ENCODE measurements around the gene LSM14B.
"Not testable (repeated sequence)": the region's sequence is repeated elsewhere in the genome, so short reads cannot be mapped to it uniquely, and the experiment has no call there.

The LSM14B gene

DNA sequence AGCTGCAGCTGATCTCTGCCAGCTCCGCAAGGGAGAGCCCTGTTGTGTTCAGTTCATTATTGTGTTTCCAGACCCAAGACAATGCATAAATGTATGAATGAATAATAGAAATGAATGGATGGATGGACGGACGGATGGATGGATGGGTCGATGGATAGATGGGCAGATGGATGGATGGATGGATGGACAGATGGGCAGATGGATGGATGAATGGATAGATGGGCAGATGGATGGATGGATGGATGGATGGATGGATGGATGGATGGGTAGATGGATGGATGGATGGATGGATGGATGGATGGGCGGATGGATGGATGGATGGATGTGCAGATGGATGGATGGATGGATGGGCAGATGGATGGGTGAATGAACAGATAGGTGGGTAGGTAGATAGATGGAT lies 16.7 kb upstream of the LSM14B start:
- DNase-seq (ENCODE audit: low read depth, low spot score): no peak
- H3K4me3 ChIP-seq (ENCODE audit: low read length): no peak overlapping the region

DNA sequence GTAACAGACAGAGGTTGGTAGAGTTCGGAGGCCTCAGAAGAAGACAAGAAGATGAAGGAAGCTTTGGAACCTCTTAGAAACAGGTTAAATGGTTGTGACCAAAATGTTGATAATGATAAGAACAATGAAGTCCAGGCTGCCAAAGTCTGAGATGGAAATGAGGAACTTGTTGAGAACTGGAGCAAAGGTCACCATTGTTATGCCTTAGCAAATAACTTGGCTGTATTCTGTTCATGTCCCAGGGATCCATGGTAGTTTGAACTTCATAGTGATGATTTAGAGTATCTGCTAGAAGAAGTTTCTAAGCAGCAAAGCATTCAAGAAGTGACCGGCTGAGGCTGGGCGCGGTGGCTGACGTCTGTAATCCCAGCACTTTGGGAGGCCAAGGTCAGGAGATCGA lies 11.1 kb upstream of the LSM14B start:
- no peak for DNase-seq (ENCODE audit: low read depth, low spot score)

DNA sequence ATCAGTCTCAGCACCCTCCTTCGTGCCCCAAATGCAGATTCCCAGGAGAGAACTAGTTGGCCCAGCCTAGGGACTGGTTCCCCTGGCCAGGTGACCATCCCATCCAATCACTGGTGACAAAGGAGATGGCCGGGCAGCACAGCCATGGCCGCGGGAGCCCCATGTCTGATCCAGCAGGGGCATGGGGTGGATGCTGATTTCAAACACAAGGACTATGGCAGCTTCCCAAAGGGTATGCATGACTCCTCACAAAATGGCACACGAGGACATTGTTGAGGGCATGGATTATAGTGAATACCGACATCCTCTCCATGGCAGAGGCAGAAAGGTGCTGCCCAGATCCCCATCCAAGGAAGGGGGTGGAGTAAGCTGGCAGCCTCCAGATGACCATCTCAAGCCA lies 9.9 kb upstream of the LSM14B start:
- no peak for DNase-seq (ENCODE audit: low read depth, low spot score)
- no peak overlapping the region for H3K4me3 ChIP-seq (ENCODE audit: low read length)

More for the DNA sequence above, 11.1 kb upstream of the LSM14B start:
- no peak overlapping the region for H3K4me3 ChIP-seq (ENCODE audit: low read length)

- no peak for DNase-seq (ENCODE audit: low read depth, low spot score)
- H3K4me3 ChIP-seq (ENCODE audit: low read length): no peak overlapping the region
Observed at GRCh38 chr20:62114894-62115293, 7.4 kb upstream of the LSM14B start.

- H3K4me3 ChIP-seq (ENCODE audit: low read length); DNase-seq (ENCODE audit: low read depth, low spot score): not testable (repeated sequence)
Observed at GRCh38 chr20:62115800-62116407, 6.4 kb upstream of the LSM14B start.

GRCh38 chr20:62116558-62117361 lies 5.5 kb upstream of the LSM14B start:
- no peak overlapping the region for H3K4me3 ChIP-seq (ENCODE audit: low read length)
- no peak for DNase-seq (ENCODE audit: low read depth, low spot score)

GRCh38 chr20:62117362-62117646 lies 5.0 kb upstream of the LSM14B start:
- peak overlapping the region; percentile 21 for H3K4me3 ChIP-seq (ENCODE audit: low read length)
- no peak for DNase-seq (ENCODE audit: low read depth, low spot score)

GRCh38 chr20:62117658-62118057 lies 4.6 kb upstream of the LSM14B start:
- DNase-seq (ENCODE audit: low read depth, low spot score): peak; percentile 91

GRCh38 chr20:62118113-62119043 lies 3.9 kb upstream of the LSM14B start:
- H3K4me3 ChIP-seq (ENCODE audit: low read length): peak overlapping the region; percentile 21; the same call in 1 of the 2 replicates
- DNase-seq (ENCODE audit: low read depth, low spot score): no peak

More at GRCh38 chr20:62117658-62118057, 4.6 kb upstream of the LSM14B start:
- peak overlapping the region; percentile 21 for H3K4me3 ChIP-seq (ENCODE audit: low read length)

- H3K4me3 ChIP-seq (ENCODE audit: low read length): no peak overlapping the region
- DNase-seq (ENCODE audit: low read depth, low spot score): no peak
Observed at GRCh38 chr20:62119115-62119514, 3.2 kb upstream of the LSM14B start.

GRCh38 chr20:62119591-62120364 lies 2.5 kb upstream of the LSM14B start:
- H3K4me3 ChIP-seq (ENCODE audit: low read length): no peak overlapping the region
- no peak for DNase-seq (ENCODE audit: low read depth, low spot score)

DNA sequence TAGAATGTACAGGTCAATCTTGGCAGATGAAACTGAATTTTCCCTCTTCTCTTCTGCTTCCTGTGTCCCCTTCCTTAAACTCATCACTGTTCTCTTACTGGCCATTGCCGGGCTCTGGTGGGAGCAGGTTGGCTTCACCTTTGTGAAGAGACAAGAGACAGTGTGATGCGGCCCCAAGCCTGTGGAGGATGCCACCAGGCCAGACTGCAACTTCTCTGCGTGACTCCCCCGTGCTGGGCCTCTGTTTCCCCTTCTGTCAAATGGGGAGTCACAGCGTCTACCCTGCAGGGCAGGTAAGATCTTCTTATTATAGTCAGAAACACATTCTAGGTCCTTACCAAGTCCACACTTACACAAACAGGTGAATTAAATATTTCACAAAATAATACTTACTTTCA lies 1.9 kb upstream of the LSM14B start:
- no peak for DNase-seq (ENCODE audit: low read depth, low spot score)
- no peak overlapping the region for H3K4me3 ChIP-seq (ENCODE audit: low read length)

DNA sequence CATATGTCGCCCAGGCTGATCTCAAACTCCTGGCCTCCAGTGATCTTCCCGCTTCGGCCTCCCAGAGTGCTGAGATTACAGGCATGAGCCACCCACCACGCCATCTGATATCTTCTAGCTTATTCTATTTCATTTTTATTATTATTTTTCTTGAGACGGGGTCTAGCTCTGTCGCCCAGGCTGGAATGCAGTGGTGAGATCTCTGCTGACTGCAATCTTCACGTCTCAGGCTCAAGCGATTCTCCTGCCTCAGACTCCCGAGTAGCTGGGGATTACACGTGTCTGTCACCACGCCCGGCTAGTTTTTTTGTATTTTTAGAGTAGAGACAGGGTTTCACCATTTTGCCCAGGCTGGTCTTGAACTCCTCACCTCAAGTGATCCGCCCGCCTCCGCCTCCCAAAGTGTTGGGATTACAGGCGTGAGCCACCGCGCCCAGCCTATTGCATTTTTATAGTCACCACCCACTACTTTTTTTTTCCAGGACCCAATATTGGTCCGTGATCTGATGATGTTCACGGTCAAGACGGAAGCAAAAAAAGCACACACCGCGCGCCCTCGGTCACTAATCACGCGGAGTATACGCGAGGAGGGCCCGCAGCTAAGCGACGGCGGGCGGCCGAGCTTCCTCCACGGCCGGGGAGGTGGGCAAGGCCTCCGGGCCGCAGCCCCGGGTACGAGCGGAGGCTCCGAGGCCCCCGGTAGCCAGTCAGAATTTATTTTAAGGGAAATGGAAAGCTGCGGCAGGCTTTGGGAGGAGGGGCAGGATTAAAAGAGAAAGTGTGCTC lies 1.1 kb upstream of the LSM14B start:
- no peak for DNase-seq (ENCODE audit: low read depth, low spot score)
- H3K4me3 ChIP-seq (ENCODE audit: low read length): peak overlapping the region; percentile 59

DNA sequence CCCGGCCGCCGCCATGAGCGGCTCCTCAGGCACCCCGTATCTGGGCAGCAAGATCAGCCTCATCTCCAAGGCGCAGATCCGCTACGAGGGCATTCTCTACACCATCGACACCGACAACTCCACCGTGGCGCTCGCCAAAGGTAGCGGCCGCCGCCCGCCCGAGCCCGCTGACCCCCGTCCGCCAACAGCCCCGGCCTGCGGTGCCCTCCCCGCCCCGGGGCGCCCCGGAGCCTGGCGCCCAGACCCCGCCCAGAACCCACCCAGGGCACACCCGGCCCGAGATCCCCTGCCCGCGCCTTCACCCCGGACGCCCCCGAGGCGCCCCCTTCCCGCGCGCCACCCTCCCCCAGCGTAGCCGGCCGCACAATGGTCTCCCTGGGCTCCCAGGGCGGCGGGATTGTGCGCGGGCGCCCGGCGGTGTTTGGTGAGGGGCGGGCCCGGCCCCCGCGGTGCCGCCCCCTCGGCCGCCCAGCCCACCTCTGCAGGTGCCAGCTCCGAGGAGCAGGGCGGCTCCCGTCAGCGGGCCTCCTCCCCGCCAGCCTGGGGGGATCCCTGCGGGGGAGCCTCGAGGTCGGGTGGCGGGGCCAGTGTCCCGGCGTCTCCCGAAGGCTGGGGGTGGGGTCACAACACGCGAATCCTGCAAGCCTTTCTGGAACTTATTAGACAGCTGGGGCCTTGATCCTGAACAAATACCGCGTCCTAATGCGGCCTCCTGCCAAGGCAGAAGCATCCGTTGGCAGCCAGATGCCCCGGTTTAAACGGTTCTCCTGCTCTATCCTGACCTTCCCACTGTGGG lies 577 bp downstream of the LSM14B start:
- DNase-seq (ENCODE audit: low read depth, low spot score): no peak
- peak overlapping the region; percentile 68 for H3K4me3 ChIP-seq (ENCODE audit: low read length)

GRCh38 chr20:62123450-62124118 lies 1.3 kb downstream of the LSM14B start:
- peak overlapping the region; percentile 68 for H3K4me3 ChIP-seq (ENCODE audit: low read length)
- DNase-seq (ENCODE audit: low read depth, low spot score): no peak

DNA sequence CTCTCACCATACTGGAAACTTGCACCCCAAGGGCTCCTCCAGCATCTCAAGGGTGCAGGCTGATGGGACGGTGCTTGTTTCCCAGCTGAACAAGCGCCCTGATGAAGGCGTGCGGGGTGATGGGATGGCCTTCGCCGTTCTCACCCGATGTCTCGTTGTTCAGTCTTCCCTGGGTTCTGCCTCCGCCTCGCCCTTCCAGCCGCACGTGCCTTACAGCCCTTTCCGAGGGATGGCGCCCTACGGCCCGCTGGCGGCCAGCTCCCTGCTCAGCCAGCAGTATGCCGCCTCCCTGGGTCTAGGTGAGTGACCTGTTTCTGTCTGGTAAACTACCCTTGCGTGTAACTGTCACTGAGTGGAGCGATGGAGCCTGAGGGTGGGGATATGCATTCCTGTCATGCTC lies 3.9 kb downstream of the LSM14B start:
- no peak for DNase-seq (ENCODE audit: low read depth, low spot score)
- H3K4me3 ChIP-seq (ENCODE audit: low read length): no peak overlapping the region

DNA sequence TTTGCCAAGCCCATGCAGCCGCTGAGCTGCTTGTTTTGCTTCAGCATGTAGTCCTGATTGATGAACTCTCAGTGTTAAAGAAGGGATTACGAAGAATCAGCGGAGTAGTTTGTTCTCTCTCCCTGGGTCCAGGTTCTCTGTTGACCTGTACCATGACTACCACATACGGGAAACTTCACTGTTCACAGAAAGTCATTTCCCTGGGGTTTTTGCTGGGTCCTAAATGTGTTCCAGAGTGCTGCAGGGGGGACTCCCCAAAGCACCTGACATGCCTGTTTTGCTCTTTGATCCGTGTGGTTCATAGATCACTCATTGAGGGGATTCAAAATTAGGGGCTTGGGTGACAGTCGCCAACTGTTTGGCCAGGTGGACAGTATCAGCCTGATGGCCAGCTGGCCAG lies 5.5 kb downstream of the LSM14B start:
- DNase-seq (ENCODE audit: low read depth, low spot score): no peak
- no peak overlapping the region for H3K4me3 ChIP-seq (ENCODE audit: low read length)

All from Jurkat, Clone E6-1 (cell line).